HepG2 (cell line): ENCODE measurements around the gene UBE4A. TPM values are rescaled to one million over a fixed set of nuclear protein-coding genes. Genes with fewer than 3 reads are reported as not detected.
A peak's percentile ranks its signal among the peaks of the same experiment; 100 is the strongest.

ENCODE experiments used
- ATF7-NPFF ChIP-seq: sonication (generic); formaldehyde crosslinking; IDR thresholded peaks from 2 replicates; pipeline ENCODE4 v1.8.1; 2023; ENCODE audit warnings: mild to moderate bottlenecking, low read depth, missing genetic modification reagents, moderate library complexity
- GATA4 ChIP-seq: sonication (generic); IDR thresholded peaks from 2 replicates; pipeline ENCODE4 v1.6.1; 2016; ENCODE audit warnings: antibody characterized with exemption, low read depth, borderline replicate concordance
- GTF3A ChIP-seq: sonication (generic); formaldehyde crosslinking; conservative IDR thresholded peaks from 2 replicates; pipeline ENCODE4 v1.4.0; 2020; ENCODE audit warnings: mild to moderate bottlenecking, missing genetic modification reagents
- JARID2 ChIP-seq: sonication (generic); formaldehyde crosslinking; IDR thresholded peaks from 2 replicates; pipeline ENCODE4 v1.8.1; 2023; ENCODE audit warnings: missing genetic modification reagents, inconsistent platforms; ENCODE audit not compliant: insufficient replicate concordance
- NCOR1 ChIP-seq: fragments of 200-600 bp; sonication (generic); IDR thresholded peaks from 2 replicates; pipeline ENCODE4 v1.7.0; 2017; ENCODE audit warnings: antibody characterized with exemption, low read length, borderline replicate concordance
- PTBP1 ChIP-seq: fragments of 200-400 bp; formaldehyde crosslinking; IDR thresholded peaks from 2 replicates; pipeline ENCODE4 v1.6.1; 2018; ENCODE audit warnings: low read length, low read depth; ENCODE audit not compliant: poor library complexity, severe bottlenecking
- SETDB1 ChIP-seq: sonication (generic); formaldehyde crosslinking; IDR thresholded peaks from 2 replicates; pipeline ENCODE4 v1.5.1; 2020; ENCODE audit warnings: missing genetic modification reagents, mild to moderate bottlenecking, borderline replicate concordance
- SYNCRIP ChIP-seq: fragments of 200-400 bp; formaldehyde crosslinking; IDR thresholded peaks from 2 replicates; pipeline ENCODE4 v1.6.1; 2018; ENCODE audit warnings: mild to moderate bottlenecking, low read depth, low read length; ENCODE audit not compliant: insufficient read depth
- TOE1 ChIP-seq: sonication (generic); formaldehyde crosslinking; IDR thresholded peaks from 2 replicates; pipeline ENCODE4 v1.4.0; 2020; ENCODE audit warnings: mild to moderate bottlenecking, missing genetic modification reagents
- ZNF33A ChIP-seq: sonication (generic); formaldehyde crosslinking; IDR thresholded peaks from 2 replicates; pipeline ENCODE4 v1.5.1; 2020; ENCODE audit warnings: missing genetic modification reagents, mild to moderate bottlenecking, moderate library complexity, borderline replicate concordance
- ZNF7 ChIP-seq: IDR thresholded peaks from 2 replicates; pipeline ENCODE4 v1.6.1; 2016; ENCODE audit warnings: missing biosample characterization, missing genetic modification reagents
- polyA plus RNA-seq, 8 experiments: library from polyadenylated mRNA; depleted of rRNA in 3 of 8; stranded (reverse) in 7 of 8; unstranded in 1 of 8; fragments of >200 nt; fragmentation: Illumina TruSeq in 4 of 8; extraction: Trizol in 4 of 8; gene quantifications; 2 replicates each; pipeline versions ENCODE4 v1.2.1 to v1.2.3, GENCODE V29; 2011 to 2016; ENCODE audit warnings: low read depth in 4 of 8, missing spikeins in 1 of 8, mixed read lengths in 1 of 8; ENCODE audit not compliant: insufficient read depth in 1 of 8
- total RNA-seq, 5 experiments: library from RNA; depleted of rRNA; stranded (reverse); fragments of >200 nt; fragmentation: Illumina TruSeq; extraction: Trizol; gene quantifications; 2 replicates each; pipeline ENCODE4 v1.2.3, GENCODE V29; 2016; ENCODE audit warnings: low read depth in 1 of 5
- TF ChIP-seq, protein P1 (sequence below): sonication (generic); formaldehyde crosslinking; IDR thresholded peaks from 2 replicates; pipeline ENCODE4 v1.8.0; 2022; ENCODE audit warnings: mild to moderate bottlenecking, missing genetic modification reagents; ENCODE audit not compliant: insufficient replicate concordance
- TF ChIP-seq, protein P2 (sequence below): sonication (generic); formaldehyde crosslinking; IDR thresholded peaks from 2 replicates; pipeline ENCODE4 v1.5.0; 2020; ENCODE audit warnings: mild to moderate bottlenecking, missing genetic modification reagents
- TF ChIP-seq, protein P3 (sequence below): sonication (generic); formaldehyde crosslinking; IDR thresholded peaks from 2 replicates; pipeline ENCODE4 v1.5.0; 2020; ENCODE audit warnings: mild to moderate bottlenecking, missing genetic modification reagents, borderline replicate concordance
- TF ChIP-seq, protein P4 (sequence below): IDR thresholded peaks from 2 replicates; pipeline ENCODE4 v1.6.1; 2016; ENCODE audit warnings: control low read depth

The UBE4A gene
- total and polyA plus RNA-seq, 2 of the 13 experiments (the other 11 are each of a cell fraction or from before 2014, with no cell fraction given), result 15.1 to 32.7 TPM

- TF ChIP-seq, protein P1, sequence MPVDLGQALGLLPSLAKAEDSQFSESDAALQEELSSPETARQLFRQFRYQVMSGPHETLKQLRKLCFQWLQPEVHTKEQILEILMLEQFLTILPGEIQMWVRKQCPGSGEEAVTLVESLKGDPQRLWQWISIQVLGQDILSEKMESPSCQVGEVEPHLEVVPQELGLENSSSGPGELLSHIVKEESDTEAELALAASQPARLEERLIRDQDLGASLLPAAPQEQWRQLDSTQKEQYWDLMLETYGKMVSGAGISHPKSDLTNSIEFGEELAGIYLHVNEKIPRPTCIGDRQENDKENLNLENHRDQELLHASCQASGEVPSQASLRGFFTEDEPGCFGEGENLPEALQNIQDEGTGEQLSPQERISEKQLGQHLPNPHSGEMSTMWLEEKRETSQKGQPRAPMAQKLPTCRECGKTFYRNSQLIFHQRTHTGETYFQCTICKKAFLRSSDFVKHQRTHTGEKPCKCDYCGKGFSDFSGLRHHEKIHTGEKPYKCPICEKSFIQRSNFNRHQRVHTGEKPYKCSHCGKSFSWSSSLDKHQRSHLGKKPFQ (CRISPR knock-in tag), result peak; percentile 63
- TF ChIP-seq ZNF33A (no peak), SETDB1 (CRISPR knock-in tag) (no peak), ZNF7 (CRISPR knock-in tag) (no peak), ATF7-NPFF (CRISPR knock-in tag) (peak; percentile 85), SYNCRIP (no peak), GATA4 (no peak), TOE1 (CRISPR knock-in tag) (no peak), NCOR1 (peak; percentile 71; the same call in 1 of the 2 replicates), GTF3A (CRISPR knock-in tag) (no peak), JARID2 (CRISPR knock-in tag) (no peak), PTBP1 (peak; percentile 99)
- TF ChIP-seq, protein P2, sequence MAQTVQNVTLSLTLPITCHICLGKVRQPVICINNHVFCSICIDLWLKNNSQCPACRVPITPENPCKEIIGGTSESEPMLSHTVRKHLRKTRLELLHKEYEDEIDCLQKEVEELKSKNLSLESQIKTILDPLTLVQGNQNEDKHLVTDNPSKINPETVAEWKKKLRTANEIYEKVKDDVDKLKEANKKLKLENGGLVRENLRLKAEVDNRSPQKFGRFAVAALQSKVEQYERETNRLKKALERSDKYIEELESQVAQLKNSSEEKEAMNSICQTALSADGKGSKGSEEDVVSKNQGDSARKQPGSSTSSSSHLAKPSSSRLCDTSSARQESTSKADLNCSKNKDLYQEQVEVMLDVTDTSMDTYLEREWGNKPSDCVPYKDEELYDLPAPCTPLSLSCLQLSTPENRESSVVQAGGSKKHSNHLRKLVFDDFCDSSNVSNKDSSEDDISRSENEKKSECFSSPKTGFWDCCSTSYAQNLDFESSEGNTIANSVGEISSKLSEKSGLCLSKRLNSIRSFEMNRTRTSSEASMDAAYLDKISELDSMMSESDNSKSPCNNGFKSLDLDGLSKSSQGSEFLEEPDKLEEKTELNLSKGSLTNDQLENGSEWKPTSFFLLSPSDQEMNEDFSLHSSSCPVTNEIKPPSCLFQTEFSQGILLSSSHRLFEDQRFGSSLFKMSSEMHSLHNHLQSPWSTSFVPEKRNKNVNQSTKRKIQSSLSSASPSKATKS (CRISPR knock-in tag), result no peak; the same call in 1 of the 2 replicates
- TF ChIP-seq, protein P3, sequence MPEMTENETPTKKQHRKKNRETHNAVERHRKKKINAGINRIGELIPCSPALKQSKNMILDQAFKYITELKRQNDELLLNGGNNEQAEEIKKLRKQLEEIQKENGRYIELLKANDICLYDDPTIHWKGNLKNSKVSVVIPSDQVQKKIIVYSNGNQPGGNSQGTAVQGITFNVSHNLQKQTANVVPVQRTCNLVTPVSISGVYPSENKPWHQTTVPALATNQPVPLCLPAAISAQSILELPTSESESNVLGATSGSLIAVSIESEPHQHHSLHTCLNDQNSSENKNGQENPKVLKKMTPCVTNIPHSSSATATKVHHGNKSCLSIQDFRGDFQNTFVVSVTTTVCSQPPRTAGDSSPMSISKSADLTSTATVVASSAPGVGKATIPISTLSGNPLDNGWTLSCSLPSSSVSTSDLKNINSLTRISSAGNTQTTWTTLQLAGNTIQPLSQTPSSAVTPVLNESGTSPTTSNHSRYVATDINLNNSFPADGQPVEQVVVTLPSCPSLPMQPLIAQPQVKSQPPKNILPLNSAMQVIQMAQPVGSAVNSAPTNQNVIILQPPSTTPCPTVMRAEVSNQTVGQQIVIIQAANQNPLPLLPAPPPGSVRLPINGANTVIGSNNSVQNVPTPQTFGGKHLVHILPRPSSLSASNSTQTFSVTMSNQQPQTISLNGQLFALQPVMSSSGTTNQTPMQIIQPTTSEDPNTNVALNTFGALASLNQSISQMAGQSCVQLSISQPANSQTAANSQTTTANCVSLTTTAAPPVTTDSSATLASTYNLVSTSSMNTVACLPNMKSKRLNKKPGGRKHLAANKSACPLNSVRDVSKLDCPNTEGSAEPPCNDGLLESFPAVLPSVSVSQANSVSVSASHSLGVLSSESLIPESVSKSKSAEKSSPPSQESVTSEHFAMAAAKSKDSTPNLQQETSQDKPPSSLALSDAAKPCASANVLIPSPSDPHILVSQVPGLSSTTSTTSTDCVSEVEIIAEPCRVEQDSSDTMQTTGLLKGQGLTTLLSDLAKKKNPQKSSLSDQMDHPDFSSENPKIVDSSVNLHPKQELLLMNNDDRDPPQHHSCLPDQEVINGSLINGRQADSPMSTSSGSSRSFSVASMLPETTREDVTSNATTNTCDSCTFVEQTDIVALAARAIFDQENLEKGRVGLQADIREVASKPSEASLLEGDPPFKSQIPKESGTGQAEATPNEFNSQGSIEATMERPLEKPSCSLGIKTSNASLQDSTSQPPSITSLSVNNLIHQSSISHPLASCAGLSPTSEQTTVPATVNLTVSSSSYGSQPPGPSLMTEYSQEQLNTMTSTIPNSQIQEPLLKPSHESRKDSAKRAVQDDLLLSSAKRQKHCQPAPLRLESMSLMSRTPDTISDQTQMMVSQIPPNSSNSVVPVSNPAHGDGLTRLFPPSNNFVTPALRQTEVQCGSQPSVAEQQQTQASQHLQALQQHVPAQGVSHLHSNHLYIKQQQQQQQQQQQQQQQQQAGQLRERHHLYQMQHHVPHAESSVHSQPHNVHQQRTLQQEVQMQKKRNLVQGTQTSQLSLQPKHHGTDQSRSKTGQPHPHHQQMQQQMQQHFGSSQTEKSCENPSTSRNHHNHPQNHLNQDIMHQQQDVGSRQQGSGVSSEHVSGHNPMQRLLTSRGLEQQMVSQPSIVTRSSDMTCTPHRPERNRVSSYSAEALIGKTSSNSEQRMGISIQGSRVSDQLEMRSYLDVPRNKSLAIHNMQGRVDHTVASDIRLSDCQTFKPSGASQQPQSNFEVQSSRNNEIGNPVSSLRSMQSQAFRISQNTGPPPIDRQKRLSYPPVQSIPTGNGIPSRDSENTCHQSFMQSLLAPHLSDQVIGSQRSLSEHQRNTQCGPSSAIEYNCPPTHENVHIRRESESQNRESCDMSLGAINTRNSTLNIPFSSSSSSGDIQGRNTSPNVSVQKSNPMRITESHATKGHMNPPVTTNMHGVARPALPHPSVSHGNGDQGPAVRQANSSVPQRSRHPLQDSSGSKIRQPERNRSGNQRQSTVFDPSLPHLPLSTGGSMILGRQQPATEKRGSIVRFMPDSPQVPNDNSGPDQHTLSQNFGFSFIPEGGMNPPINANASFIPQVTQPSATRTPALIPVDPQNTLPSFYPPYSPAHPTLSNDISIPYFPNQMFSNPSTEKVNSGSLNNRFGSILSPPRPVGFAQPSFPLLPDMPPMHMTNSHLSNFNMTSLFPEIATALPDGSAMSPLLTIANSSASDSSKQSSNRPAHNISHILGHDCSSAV, result no peak
- TF ChIP-seq, protein P4, sequence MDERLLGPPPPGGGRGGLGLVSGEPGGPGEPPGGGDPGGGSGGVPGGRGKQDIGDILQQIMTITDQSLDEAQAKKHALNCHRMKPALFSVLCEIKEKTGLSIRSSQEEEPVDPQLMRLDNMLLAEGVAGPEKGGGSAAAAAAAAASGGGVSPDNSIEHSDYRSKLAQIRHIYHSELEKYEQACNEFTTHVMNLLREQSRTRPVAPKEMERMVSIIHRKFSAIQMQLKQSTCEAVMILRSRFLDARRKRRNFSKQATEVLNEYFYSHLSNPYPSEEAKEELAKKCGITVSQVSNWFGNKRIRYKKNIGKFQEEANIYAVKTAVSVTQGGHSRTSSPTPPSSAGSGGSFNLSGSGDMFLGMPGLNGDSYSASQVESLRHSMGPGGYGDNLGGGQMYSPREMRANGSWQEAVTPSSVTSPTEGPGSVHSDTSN (CRISPR knock-in tag), result no peak
Observed at GRCh38 chr11:118435893-118436624, 76.7 kb downstream of the UBE4A start, which contains the start of gene KMT2A (continued).
